Ishikawa (cell line): ENCODE data around the gene TICAM2.

Experiments used
- MAX ChIP-seq: IDR thresholded peaks from 2 replicates; pipeline ENCODE4 v1.6.1; 2012
- TEAD4 ChIP-seq: IDR thresholded peaks from 2 replicates; pipeline ENCODE4 v1.6.1; 2012

GRCh38 chr5:115583474-115583873, 18.8 kb downstream of the TICAM2 start:
- TF ChIP-seq MAX: no peak
- TF ChIP-seq TEAD4: no peak
